HEK293 (cell line): ENCODE results near the gene RMC1.

Experiments
- CTCF ChIP-seq: fragments of 450-650 bp; formaldehyde crosslinking; IDR thresholded peaks from 2 replicates; pipeline ENCODE4 v1.5.1; 2016; ENCODE audit warnings: missing biosample characterization, missing genetic modification characterization
- GLI2 ChIP-seq: fragments of 450-650 bp; formaldehyde crosslinking; IDR thresholded peaks from 2 replicates; pipeline ENCODE4; 2017; ENCODE audit warnings: missing biosample characterization, missing genetic modification characterization, low read depth, borderline replicate concordance
- GLIS1 ChIP-seq: fragments of 450-650 bp; formaldehyde crosslinking; IDR thresholded peaks from 2 replicates; pipeline ENCODE4 v1.5.1; 2016; ENCODE audit warnings: missing biosample characterization, missing genetic modification characterization
- MEIS1 ChIP-seq: sonication (generic); formaldehyde crosslinking; IDR thresholded peaks from 2 replicates; pipeline ENCODE4 v1.8.1; 2022; ENCODE audit warnings: missing genetic modification reagents, mild to moderate bottlenecking, borderline replicate concordance
- OVOL3 ChIP-seq: fragments of 450-650 bp; formaldehyde crosslinking; IDR thresholded peaks from 2 replicates; pipeline ENCODE4 v1.5.1; 2016; ENCODE audit warnings: missing biosample characterization, missing genetic modification characterization
- ZBTB1 ChIP-seq: fragments of 450-650 bp; formaldehyde crosslinking; IDR thresholded peaks from 2 replicates; pipeline ENCODE4 v1.5.1; 2016; ENCODE audit warnings: missing biosample characterization, missing genetic modification characterization
- ZBTB7A ChIP-seq: fragments of 450-650 bp; formaldehyde crosslinking; IDR thresholded peaks from 2 replicates; pipeline ENCODE4 v1.5.1; 2016; ENCODE audit warnings: low read depth, missing biosample characterization, missing genetic modification characterization
- ZNF138 ChIP-seq: fragments of 450-650 bp; formaldehyde crosslinking; IDR thresholded peaks from 2 replicates; pipeline ENCODE4 v1.5.1; 2016; ENCODE audit warnings: missing biosample characterization, missing genetic modification characterization, borderline replicate concordance
- ZNF146 ChIP-seq: fragments of 450-650 bp; formaldehyde crosslinking; IDR thresholded peaks from 2 replicates; pipeline ENCODE4 v1.5.1; 2016; ENCODE audit warnings: missing biosample characterization, missing genetic modification characterization
- ZNF169 ChIP-seq: fragments of 450-650 bp; formaldehyde crosslinking; IDR thresholded peaks from 2 replicates; pipeline ENCODE4 v1.5.1; 2016; ENCODE audit warnings: missing biosample characterization, missing genetic modification characterization
- ZNF175 ChIP-seq: fragments of 450-650 bp; formaldehyde crosslinking; IDR thresholded peaks from 2 replicates; pipeline ENCODE4 v1.5.1; 2016; ENCODE audit warnings: missing biosample characterization, missing genetic modification characterization
- ZNF354C ChIP-seq: fragments of 450-650 bp; formaldehyde crosslinking; IDR thresholded peaks from 2 replicates; pipeline ENCODE4 v1.5.1; 2016; ENCODE audit warnings: missing biosample characterization, missing genetic modification characterization, low read depth, borderline replicate concordance
- ZNF423 ChIP-seq: fragments of 450-650 bp; formaldehyde crosslinking; IDR thresholded peaks from 2 replicates; pipeline ENCODE4 v1.5.1; 2016; ENCODE audit warnings: missing biosample characterization, missing genetic modification characterization
- TF ChIP-seq, protein P1 (sequence below): fragments of 450-650 bp; formaldehyde crosslinking; IDR thresholded peaks from 2 replicates; pipeline ENCODE4 v1.5.1; 2016; ENCODE audit warnings: missing biosample characterization, missing genetic modification characterization

DNA sequence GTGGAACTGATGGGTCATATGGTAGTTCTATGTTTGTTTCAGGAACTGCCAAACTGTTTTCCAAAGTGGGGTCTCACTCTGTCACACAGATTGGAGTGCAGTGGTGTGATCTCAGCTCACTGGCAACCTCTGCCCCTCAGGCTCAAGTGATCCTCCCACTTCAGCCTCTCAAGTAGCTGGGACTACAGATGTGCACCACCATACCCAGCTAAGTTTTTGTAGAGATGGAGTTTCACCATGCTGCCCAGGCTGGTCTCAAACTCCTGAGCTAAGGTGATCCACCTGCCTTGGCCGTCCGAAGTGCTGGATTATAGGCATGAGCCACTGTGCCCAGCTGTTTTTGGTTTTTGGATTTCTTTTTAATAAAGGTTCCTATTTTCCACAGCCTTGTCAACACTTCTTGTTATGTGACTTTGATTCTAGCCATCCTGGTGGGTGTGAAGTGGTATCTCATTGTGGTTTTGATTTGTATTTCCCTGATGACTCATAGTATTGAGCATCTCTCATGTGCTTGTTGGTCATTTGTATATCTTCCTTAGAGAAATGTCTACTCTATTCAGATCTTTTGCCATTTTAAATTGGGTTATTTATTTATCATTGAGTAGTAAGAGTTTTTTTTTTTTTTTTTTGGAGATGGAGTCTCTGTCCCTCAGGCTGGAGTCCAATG lies 60.2 kb downstream of the RMC1 start:
- no peak for TF ChIP-seq CTCF (tag by site-specific recombination)
- TF ChIP-seq, protein P1, sequence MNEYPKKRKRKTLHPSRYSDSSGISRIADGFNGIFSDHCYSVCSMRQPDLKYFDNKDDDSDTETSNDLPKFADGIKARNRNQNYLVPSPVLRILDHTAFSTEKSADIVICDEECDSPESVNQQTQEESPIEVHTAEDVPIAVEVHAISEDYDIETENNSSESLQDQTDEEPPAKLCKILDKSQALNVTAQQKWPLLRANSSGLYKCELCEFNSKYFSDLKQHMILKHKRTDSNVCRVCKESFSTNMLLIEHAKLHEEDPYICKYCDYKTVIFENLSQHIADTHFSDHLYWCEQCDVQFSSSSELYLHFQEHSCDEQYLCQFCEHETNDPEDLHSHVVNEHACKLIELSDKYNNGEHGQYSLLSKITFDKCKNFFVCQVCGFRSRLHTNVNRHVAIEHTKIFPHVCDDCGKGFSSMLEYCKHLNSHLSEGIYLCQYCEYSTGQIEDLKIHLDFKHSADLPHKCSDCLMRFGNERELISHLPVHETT (tag by site-specific recombination): no peak
- TF ChIP-seq ZBTB1 (tag by site-specific recombination): no peak
- no peak for TF ChIP-seq ZNF175 (tag by site-specific recombination)
- TF ChIP-seq ZNF354C: no peak
- no peak for TF ChIP-seq ZNF169 (tag by site-specific recombination)
- no peak for TF ChIP-seq GLI2 (tag by site-specific recombination)
- TF ChIP-seq OVOL3: no peak
- no peak for TF ChIP-seq MEIS1
- TF ChIP-seq GLIS1: no peak
- no peak for TF ChIP-seq ZBTB7A (tag by site-specific recombination)
- no peak for TF ChIP-seq ZNF146
- TF ChIP-seq ZNF423 (tag by site-specific recombination): no peak
- TF ChIP-seq ZNF138 (tag by site-specific recombination): no peak
